GM21723 (cell line): ENCODE data around the gene DPT.

Source experiments
- ATAC-seq: cut with Tn5 transposase; IDR thresholded peaks from one replicate; pipeline ENCODE4 v1.9.1; 2021; ENCODE audit warnings: mild to moderate bottlenecking, moderate library complexity; ENCODE audit not compliant: unreplicated experiment

DPT gene

DNA sequence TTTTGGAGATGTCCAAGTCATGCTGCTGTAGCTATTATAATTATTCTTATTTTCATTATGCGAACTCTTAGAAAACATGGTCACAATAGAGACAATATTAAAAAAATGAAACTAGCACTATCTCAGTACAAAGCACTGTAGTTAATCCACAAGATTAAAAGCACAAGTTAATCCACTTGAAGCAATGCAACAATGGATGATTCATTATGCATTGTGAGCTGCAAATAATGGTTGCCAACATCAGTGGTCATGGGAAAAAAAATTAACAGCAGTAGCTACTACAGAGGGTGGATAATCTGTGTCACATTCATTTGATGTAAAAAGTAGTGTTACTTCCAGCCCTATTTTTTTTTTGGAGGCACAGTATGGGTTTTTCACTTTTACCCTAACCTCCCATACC lies 56.7 kb downstream of the DPT start:
- ATAC-seq, result no peak

GRCh38 chr1:168671782-168672181 lies 57.2 kb downstream of the DPT start:
- no peak for ATAC-seq

- ATAC-seq, result no peak
Measured at GRCh38 chr1:168665975-168666374, 63.0 kb downstream of the DPT start.

GRCh38 chr1:168664069-168664834 lies 64.8 kb downstream of the DPT start:
- no peak for ATAC-seq

DNA sequence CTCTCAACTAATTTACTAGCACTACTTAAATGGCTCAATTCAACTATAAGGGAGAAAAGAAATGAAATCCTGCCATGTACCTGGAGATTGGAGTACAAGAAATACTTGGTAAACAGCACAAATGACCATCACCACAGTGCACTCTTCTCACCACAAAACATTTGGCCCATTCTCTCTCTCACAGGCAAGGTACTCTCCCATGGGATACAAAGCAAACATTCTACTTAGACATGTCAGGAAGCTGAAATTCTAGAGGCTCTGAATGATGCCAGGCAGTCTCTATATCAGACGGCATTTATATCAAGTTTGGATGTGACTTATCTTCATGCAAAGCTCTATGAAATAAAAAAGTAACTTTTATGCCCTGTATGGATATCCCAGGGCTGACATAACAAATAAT lies 72.5 kb downstream of the DPT start:
- ATAC-seq, result no peak

- no peak for ATAC-seq
Measured at GRCh38 chr1:168654198-168654915, 74.6 kb downstream of the DPT start.

- no peak for ATAC-seq
Measured at GRCh38 chr1:168653567-168653966, 75.4 kb downstream of the DPT start.

GRCh38 chr1:168645721-168646120 lies 83.3 kb downstream of the DPT start:
- no peak for ATAC-seq
